ENCODE measurements around the gene PUM2.

The PUM2 gene

GRCh38 chr2:20224716-20225293 is 125.8 kb downstream of the PUM2 start, which contains the start of gene SDC1:
SDC1 (minus strand) TSS chr2:20225130; CDS start chr2:20224867, 263 bp downstream.
- no peaks in the 10 kb centered on the region for H3K9me2 ChIP-seq (replicated peaks; ENCODE audit: insufficient read depth, low read length)
- no peak within 1 kb of the TSS for H3K27ac ChIP-seq (ENCODE audit: low read depth, low read length)
- H3K9me3 ChIP-seq (ENCODE audit: insufficient read depth, low read length): no peaks in the 10 kb centered on the region
- TF ChIP-seq CTCF (IDR thresholded peaks at IDR 0.05; ENCODE audit: insufficient read depth, low read length, poor library complexity, severe bottlenecking) (no peak), EZH2phosphoT487 (conservative IDR thresholded peaks at IDR 0.05; ENCODE audit: low read length) (no peak)
- no peaks in the 10 kb centered on the region for H3K79me2 ChIP-seq (ENCODE audit: insufficient read depth, low read length)
- H4K20me1 ChIP-seq (ENCODE audit: low read depth, low read length): no peaks in the 10 kb centered on the region
- peak within 1 kb of the TSS; percentile 56 for H3K9ac ChIP-seq (ENCODE audit: low read length)
- H3K4me2 ChIP-seq (ENCODE audit: low read depth, low read length, poor library complexity, severe bottlenecking): peak within 1 kb of the TSS; percentile 83
- H3F3A ChIP-seq (ENCODE audit: insufficient read depth): no peaks in the 10 kb centered on the region
- H3K4me3 ChIP-seq (ENCODE audit: insufficient read depth, low read length, poor library complexity, severe bottlenecking): peak within 1 kb of the TSS; percentile 59
- H3K27me3 ChIP-seq (ENCODE audit: low read length): no peaks in the 10 kb centered on the region
- peak within 1 kb of the TSS; percentile 57 for H2AFZ ChIP-seq (ENCODE audit: low read depth, low read length, severe bottlenecking)
- H3K36me3 ChIP-seq (ENCODE audit: low read length): no peaks in the 10 kb centered on the region

GRCh38 chr2:20224164-20224715 is 126.4 kb downstream of the PUM2 start:
- no peak for TF ChIP-seq CTCF (IDR thresholded peaks at IDR 0.05; ENCODE audit: insufficient read depth, low read length, poor library complexity, severe bottlenecking)
- TF ChIP-seq EZH2phosphoT487 (conservative IDR thresholded peaks at IDR 0.05; ENCODE audit: low read length): no peak
- Histone ChIP-seq H3K9me2 (replicated peaks; ENCODE audit: insufficient read depth, low read length) (no peaks in the 10 kb centered on the region), H3K79me2 (ENCODE audit: insufficient read depth, low read length) (no peaks in the 10 kb centered on the region), H3K36me3 (ENCODE audit: low read length) (no peaks in the 10 kb centered on the region), H3K4me2 (ENCODE audit: low read depth, low read length, poor library complexity, severe bottlenecking) (peak overlapping the region; percentile 83), H3K27me3 (ENCODE audit: low read length) (no peaks in the 10 kb centered on the region), H3K9ac (ENCODE audit: low read length) (peak overlapping the region; percentile 56), H3F3A (ENCODE audit: insufficient read depth) (no peaks in the 10 kb centered on the region), H4K20me1 (ENCODE audit: low read depth, low read length) (no peaks in the 10 kb centered on the region), H3K27ac (ENCODE audit: low read depth, low read length) (no peak overlapping the region), H2AFZ (ENCODE audit: low read depth, low read length, severe bottlenecking) (peak overlapping the region; percentile 57), H3K4me3 (ENCODE audit: insufficient read depth, low read length, poor library complexity, severe bottlenecking) (peak overlapping the region; percentile 59), H3K9me3 (ENCODE audit: insufficient read depth, low read length) (no peaks in the 10 kb centered on the region)

GRCh38 chr2:20223407-20224163 is 127.1 kb downstream of the PUM2 start:
- no peak for TF ChIP-seq CTCF (IDR thresholded peaks at IDR 0.05; ENCODE audit: insufficient read depth, low read length, poor library complexity, severe bottlenecking)
- no peak for TF ChIP-seq EZH2phosphoT487 (conservative IDR thresholded peaks at IDR 0.05; ENCODE audit: low read length)

More at GRCh38 chr2:20223407-20224163, 127.1 kb downstream of the PUM2 start:
- H3K4me2 ChIP-seq (ENCODE audit: low read depth, low read length, poor library complexity, severe bottlenecking): peak overlapping the region; percentile 83
- peak overlapping the region; percentile 56; the same call in 1 of the 2 replicates for H3K9ac ChIP-seq (ENCODE audit: low read length)
- H3K79me2 ChIP-seq (ENCODE audit: insufficient read depth, low read length): no peaks in the 10 kb centered on the region
- no peaks in the 10 kb centered on the region for H3K36me3 ChIP-seq (ENCODE audit: low read length)
- no peaks in the 10 kb centered on the region for H3F3A ChIP-seq (ENCODE audit: insufficient read depth)
- H3K9me3 ChIP-seq (ENCODE audit: insufficient read depth, low read length): no peaks in the 10 kb centered on the region
- no peaks in the 10 kb centered on the region for H3K27me3 ChIP-seq (ENCODE audit: low read length)
- peak overlapping the region; percentile 59 for H3K4me3 ChIP-seq (ENCODE audit: insufficient read depth, low read length, poor library complexity, severe bottlenecking)
- H3K9me2 ChIP-seq (replicated peaks; ENCODE audit: insufficient read depth, low read length): no peaks in the 10 kb centered on the region
- peak overlapping the region; percentile 57 for H2AFZ ChIP-seq (ENCODE audit: low read depth, low read length, severe bottlenecking)
- no peak overlapping the region for H3K27ac ChIP-seq (ENCODE audit: low read depth, low read length)
- no peaks in the 10 kb centered on the region for H4K20me1 ChIP-seq (ENCODE audit: low read depth, low read length)
